HepG2 (cell line): Measurements from ENCODE around the gene CEBPE. TPM values are rescaled to one million over a fixed set of nuclear protein-coding genes. Genes with fewer than 3 reads are reported as not detected.

ENCODE experiments used
- FOXA3 ChIP-seq: IDR thresholded peaks from 2 replicates; pipeline ENCODE4 v1.6.1; 2016; ENCODE audit warnings: missing genetic modification reagents, missing compliant biosample characterization
- IRF9 ChIP-seq: sonication (generic); formaldehyde crosslinking; IDR thresholded peaks from 2 replicates; pipeline ENCODE4 v1.8.0; 2022; ENCODE audit warnings: missing genetic modification reagents, mild to moderate bottlenecking, borderline replicate concordance
- MEIS1 ChIP-seq: sonication (generic); formaldehyde crosslinking; IDR thresholded peaks from 2 replicates; pipeline ENCODE4 v1.9.0; 2021; ENCODE audit warnings: mild to moderate bottlenecking, missing genetic modification reagents, moderate library complexity, borderline replicate concordance
- NR1H2 ChIP-seq: sonication (generic); formaldehyde crosslinking; IDR thresholded peaks from 2 replicates; pipeline ENCODE4 v1.8.1; 2022; ENCODE audit warnings: low read depth, missing genetic modification reagents, borderline replicate concordance
- PRDM4 ChIP-seq: sonication (generic); formaldehyde crosslinking; IDR thresholded peaks from 2 replicates; pipeline ENCODE4 v1.9.0; 2021; ENCODE audit warnings: missing genetic modification reagents, borderline replicate concordance
- RBFOX2 ChIP-seq: fragments of 200-400 bp; formaldehyde crosslinking; IDR thresholded peaks from 2 replicates; pipeline ENCODE4 v1.6.1; 2017; ENCODE audit warnings: low read depth, mild to moderate bottlenecking, low read length
- SALL1 ChIP-seq: sonication (generic); formaldehyde crosslinking; IDR thresholded peaks from 2 replicates; pipeline ENCODE4 v1.8.0; 2022; ENCODE audit warnings: mild to moderate bottlenecking, missing genetic modification reagents
- THAP9 ChIP-seq: sonication (generic); formaldehyde crosslinking; IDR thresholded peaks from 2 replicates; pipeline ENCODE4; 2020; ENCODE audit warnings: missing genetic modification reagents, mild to moderate bottlenecking, borderline replicate concordance
- ZFP90 ChIP-seq: sonication (generic); formaldehyde crosslinking; IDR thresholded peaks from 2 replicates; pipeline ENCODE4 v1.8.0; 2022; ENCODE audit warnings: missing genetic modification reagents, mild to moderate bottlenecking, inconsistent platforms, borderline replicate concordance
- ZMYM4 ChIP-seq: sonication (generic); formaldehyde crosslinking; IDR thresholded peaks from 2 replicates; pipeline ENCODE4 v1.8.1; 2023; ENCODE audit warnings: mild to moderate bottlenecking, missing genetic modification reagents
- ZNF841 ChIP-seq: sonication (generic); formaldehyde crosslinking; IDR thresholded peaks from 2 replicates; pipeline ENCODE4 v1.8.1; 2023; ENCODE audit warnings: missing genetic modification reagents, borderline replicate concordance
- ZSCAN21 ChIP-seq: sonication (generic); formaldehyde crosslinking; IDR thresholded peaks from 2 replicates; pipeline ENCODE4 v1.8.0; 2022; ENCODE audit warnings: mild to moderate bottlenecking, missing genetic modification reagents, moderate library complexity, borderline replicate concordance
- ZSCAN30 ChIP-seq: sonication (generic); formaldehyde crosslinking; IDR thresholded peaks from 2 replicates; pipeline ENCODE4 v1.5.0; 2020; ENCODE audit warnings: mild to moderate bottlenecking, missing genetic modification reagents
- polyA plus RNA-seq, 8 experiments: library from polyadenylated mRNA; depleted of rRNA in 3 of 8; stranded (reverse) in 7 of 8; unstranded in 1 of 8; fragments of >200 nt; fragmentation: Illumina TruSeq in 4 of 8; extraction: Trizol in 4 of 8; gene quantifications; 2 replicates each; pipeline versions ENCODE4 v1.2.1 to v1.2.3, GENCODE V29; 2011 to 2016; ENCODE audit warnings: low read depth in 4 of 8, missing spikeins in 1 of 8, mixed read lengths in 1 of 8; ENCODE audit not compliant: insufficient read depth in 1 of 8
- total RNA-seq, 5 experiments: library from RNA; depleted of rRNA; stranded (reverse); fragments of >200 nt; fragmentation: Illumina TruSeq; extraction: Trizol; gene quantifications; 2 replicates each; pipeline ENCODE4 v1.2.3, GENCODE V29; 2016; ENCODE audit warnings: low read depth in 1 of 5
- TF ChIP-seq, protein P1 (sequence below): sonication (generic); formaldehyde crosslinking; IDR thresholded peaks from 2 replicates; pipeline ENCODE4 v1.5.1; 2020; ENCODE audit warnings: mild to moderate bottlenecking, missing genetic modification reagents, moderate library complexity
- TF ChIP-seq, protein P2 (sequence below): sonication (generic); formaldehyde crosslinking; IDR thresholded peaks from 2 replicates; pipeline ENCODE4 v1.8.1; 2023; ENCODE audit warnings: mild to moderate bottlenecking, missing genetic modification reagents

Gene CEBPE
- total and polyA plus RNA-seq, 2 of the 13 experiments (the other 11 are each of a cell fraction or from before 2014, with no cell fraction given): 0.09 to 0.11 TPM

GRCh38 chr14:23071244-23071920, 47.7 kb downstream of the CEBPE start (continued):
- peak; percentile 90; the same call in 1 of the 2 replicates for TF ChIP-seq THAP9
- no peak; the same call in 1 of the 2 replicates for TF ChIP-seq ZSCAN21 (CRISPR knock-in tag)
- TF ChIP-seq ZFP90: peak; percentile 45; the same call in 1 of the 2 replicates
- no peak for TF ChIP-seq NR1H2 (CRISPR knock-in tag)
- no peak for TF ChIP-seq PRDM4
- no peak; the same call in 1 of the 2 replicates for TF ChIP-seq MEIS1 (CRISPR knock-in tag)
- TF ChIP-seq, protein P1, sequence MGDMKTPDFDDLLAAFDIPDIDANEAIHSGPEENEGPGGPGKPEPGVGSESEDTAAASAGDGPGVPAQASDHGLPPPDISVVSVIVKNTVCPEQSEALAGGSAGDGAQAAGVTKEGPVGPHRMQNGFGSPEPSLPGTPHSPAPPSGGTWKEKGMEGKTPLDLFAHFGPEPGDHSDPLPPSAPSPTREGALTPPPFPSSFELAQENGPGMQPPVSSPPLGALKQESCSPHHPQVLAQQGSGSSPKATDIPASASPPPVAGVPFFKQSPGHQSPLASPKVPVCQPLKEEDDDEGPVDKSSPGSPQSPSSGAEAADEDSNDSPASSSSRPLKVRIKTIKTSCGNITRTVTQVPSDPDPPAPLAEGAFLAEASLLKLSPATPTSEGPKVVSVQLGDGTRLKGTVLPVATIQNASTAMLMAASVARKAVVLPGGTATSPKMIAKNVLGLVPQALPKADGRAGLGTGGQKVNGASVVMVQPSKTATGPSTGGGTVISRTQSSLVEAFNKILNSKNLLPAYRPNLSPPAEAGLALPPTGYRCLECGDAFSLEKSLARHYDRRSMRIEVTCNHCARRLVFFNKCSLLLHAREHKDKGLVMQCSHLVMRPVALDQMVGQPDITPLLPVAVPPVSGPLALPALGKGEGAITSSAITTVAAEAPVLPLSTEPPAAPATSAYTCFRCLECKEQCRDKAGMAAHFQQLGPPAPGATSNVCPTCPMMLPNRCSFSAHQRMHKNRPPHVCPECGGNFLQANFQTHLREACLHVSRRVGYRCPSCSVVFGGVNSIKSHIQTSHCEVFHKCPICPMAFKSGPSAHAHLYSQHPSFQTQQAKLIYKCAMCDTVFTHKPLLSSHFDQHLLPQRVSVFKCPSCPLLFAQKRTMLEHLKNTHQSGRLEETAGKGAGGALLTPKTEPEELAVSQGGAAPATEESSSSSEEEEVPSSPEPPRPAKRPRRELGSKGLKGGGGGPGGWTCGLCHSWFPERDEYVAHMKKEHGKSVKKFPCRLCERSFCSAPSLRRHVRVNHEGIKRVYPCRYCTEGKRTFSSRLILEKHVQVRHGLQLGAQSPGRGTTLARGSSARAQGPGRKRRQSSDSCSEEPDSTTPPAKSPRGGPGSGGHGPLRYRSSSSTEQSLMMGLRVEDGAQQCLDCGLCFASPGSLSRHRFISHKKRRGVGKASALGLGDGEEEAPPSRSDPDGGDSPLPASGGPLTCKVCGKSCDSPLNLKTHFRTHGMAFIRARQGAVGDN: peak; percentile 96
- no peak for TF ChIP-seq ZNF841 (CRISPR knock-in tag)
- TF ChIP-seq FOXA3: peak; percentile 68
- no peak; the same call in 1 of the 2 replicates for TF ChIP-seq IRF9
- peak; percentile 63 for TF ChIP-seq RBFOX2
- TF ChIP-seq SALL1 (CRISPR knock-in tag): peak; percentile 94
- TF ChIP-seq ZMYM4 (CRISPR knock-in tag): peak; percentile 90
- TF ChIP-seq, protein P2, sequence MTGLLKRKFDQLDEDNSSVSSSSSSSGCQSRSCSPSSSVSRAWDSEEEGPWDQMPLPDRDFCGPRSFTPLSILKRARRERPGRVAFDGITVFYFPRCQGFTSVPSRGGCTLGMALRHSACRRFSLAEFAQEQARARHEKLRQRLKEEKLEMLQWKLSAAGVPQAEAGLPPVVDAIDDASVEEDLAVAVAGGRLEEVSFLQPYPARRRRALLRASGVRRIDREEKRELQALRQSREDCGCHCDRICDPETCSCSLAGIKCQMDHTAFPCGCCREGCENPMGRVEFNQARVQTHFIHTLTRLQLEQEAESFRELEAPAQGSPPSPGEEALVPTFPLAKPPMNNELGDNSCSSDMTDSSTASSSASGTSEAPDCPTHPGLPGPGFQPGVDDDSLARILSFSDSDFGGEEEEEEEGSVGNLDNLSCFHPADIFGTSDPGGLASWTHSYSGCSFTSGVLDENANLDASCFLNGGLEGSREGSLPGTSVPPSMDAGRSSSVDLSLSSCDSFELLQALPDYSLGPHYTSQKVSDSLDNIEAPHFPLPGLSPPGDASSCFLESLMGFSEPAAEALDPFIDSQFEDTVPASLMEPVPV (CRISPR knock-in tag): peak; percentile 91
- TF ChIP-seq ZSCAN30 (CRISPR knock-in tag): 0 out of 2 replicates have a peak, but pooled peaks have one; percentile 40
